ENCODE data around the gene FAM98A. TPM values are rescaled to one million over a fixed set of nuclear protein-coding genes. Genes with fewer than 3 reads are reported as not detected.

The FAM98A gene
- total and polyA plus RNA-seq, 9 of the 15 experiments (the other 6 are each of a cell fraction or from before 2014, with no cell fraction given) = 16.5 to 238 (median 44.6) TPM

- TF ChIP-seq THAP12 (CRISPR knock-in tag; IDR thresholded peaks at IDR 0.05) (no peak), ATF3 (IDR thresholded peaks at IDR 0.05) (no peak), ATF3 (CRISPR knock-in tag; conservative IDR thresholded peaks at IDR 0.05) (no peak), NFIX (CRISPR knock-in tag; IDR thresholded peaks at IDR 0.05; ENCODE audit: low read depth) (no peak), MTA3 (IDR thresholded peaks at IDR 0.05; ENCODE audit: borderline replicate concordance) (no peak), CSDE1 (IDR thresholded peaks at IDR 0.05) (no peak), NFRKB (IDR thresholded peaks at IDR 0.05; ENCODE audit: low read depth) (no peak)
- TF ChIP-seq, protein P1, sequence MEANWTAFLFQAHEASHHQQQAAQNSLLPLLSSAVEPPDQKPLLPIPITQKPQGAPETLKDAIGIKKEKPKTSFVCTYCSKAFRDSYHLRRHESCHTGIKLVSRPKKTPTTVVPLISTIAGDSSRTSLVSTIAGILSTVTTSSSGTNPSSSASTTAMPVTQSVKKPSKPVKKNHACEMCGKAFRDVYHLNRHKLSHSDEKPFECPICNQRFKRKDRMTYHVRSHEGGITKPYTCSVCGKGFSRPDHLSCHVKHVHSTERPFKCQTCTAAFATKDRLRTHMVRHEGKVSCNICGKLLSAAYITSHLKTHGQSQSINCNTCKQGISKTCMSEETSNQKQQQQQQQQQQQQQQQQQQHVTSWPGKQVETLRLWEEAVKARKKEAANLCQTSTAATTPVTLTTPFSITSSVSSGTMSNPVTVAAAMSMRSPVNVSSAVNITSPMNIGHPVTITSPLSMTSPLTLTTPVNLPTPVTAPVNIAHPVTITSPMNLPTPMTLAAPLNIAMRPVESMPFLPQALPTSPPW (CRISPR knock-in tag; IDR thresholded peaks at IDR 0.05) = no peak
- TF ChIP-seq, protein P2, sequence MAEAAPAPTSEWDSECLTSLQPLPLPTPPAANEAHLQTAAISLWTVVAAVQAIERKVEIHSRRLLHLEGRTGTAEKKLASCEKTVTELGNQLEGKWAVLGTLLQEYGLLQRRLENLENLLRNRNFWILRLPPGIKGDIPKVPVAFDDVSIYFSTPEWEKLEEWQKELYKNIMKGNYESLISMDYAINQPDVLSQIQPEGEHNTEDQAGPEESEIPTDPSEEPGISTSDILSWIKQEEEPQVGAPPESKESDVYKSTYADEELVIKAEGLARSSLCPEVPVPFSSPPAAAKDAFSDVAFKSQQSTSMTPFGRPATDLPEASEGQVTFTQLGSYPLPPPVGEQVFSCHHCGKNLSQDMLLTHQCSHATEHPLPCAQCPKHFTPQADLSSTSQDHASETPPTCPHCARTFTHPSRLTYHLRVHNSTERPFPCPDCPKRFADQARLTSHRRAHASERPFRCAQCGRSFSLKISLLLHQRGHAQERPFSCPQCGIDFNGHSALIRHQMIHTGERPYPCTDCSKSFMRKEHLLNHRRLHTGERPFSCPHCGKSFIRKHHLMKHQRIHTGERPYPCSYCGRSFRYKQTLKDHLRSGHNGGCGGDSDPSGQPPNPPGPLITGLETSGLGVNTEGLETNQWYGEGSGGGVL (CRISPR knock-in tag; IDR thresholded peaks at IDR 0.05) = no peak
Observed at GRCh38 chr2:33595385-33595784, 3.7 kb downstream of the FAM98A start (continued).
